K562 (cell line): Measurements from ENCODE around the gene GLB1L3. TPM values are rescaled to one million over a fixed set of nuclear protein-coding genes. Genes with fewer than 3 reads are reported as not detected.

Experiments
- BMI1 ChIP-seq: fragments of 150-350 bp; IDR thresholded peaks from 2 replicates; pipeline ENCODE4 v1.6.1; 2014; ENCODE audit warnings: low read length
- CBX3 ChIP-seq, 2 experiments: IDR thresholded peaks; 1 replicate in 1 of 2; 2 replicates in 1 of 2; pipeline ENCODE4 v1.6.1; 2012; ENCODE audit warnings: inconsistent platforms in 2 of 2, low read length in 2 of 2, borderline replicate concordance in 1 of 2, control low read depth in 1 of 2
- EP300 ChIP-seq: IDR thresholded peaks from 2 replicates; pipeline ENCODE4 v1.6.1; 2012; ENCODE audit warnings: low read length, improper control_type of control experiment
- GTF2A2 ChIP-seq: IDR thresholded peaks from 2 replicates; pipeline ENCODE4 v1.6.1; 2016; ENCODE audit warnings: mild to moderate bottlenecking, missing genetic modification characterization, missing compliant biosample characterization
- HNRNPLL ChIP-seq: fragments of 200-400 bp; formaldehyde crosslinking; IDR thresholded peaks from 2 replicates; pipeline ENCODE4 v1.6.1; 2017; ENCODE audit warnings: low read length, low read depth, mild to moderate bottlenecking; ENCODE audit not compliant: poor library complexity, severe bottlenecking
- LCOR ChIP-seq: sonication (generic); formaldehyde crosslinking; IDR thresholded peaks from 2 replicates; pipeline ENCODE4 v1.8.0; 2022; ENCODE audit warnings: mild to moderate bottlenecking, missing genetic modification reagents
- PHF8 ChIP-seq: fragments of 200-600 bp; sonication (generic); IDR thresholded peaks from 2 replicates; pipeline ENCODE4 v1.6.1; 2012; ENCODE audit warnings: mixed run types, mild to moderate bottlenecking, inconsistent platforms, low read length, moderate library complexity, borderline replicate concordance
- POLR2AphosphoS2 ChIP-seq: IDR thresholded peaks from 2 replicates; pipeline ENCODE4 v1.6.1; 2012; ENCODE audit warnings: low read length, improper control_type of control experiment
- SIN3A ChIP-seq, 2 experiments: fragments of 150-350 bp in 1 of 2; IDR thresholded peaks; 2 replicates each; pipeline ENCODE4 v1.6.1; 2011 to 2016; ENCODE audit warnings: borderline replicate concordance in 2 of 2, low read depth in 2 of 2, low read length in 2 of 2, mild to moderate bottlenecking in 2 of 2, moderate library complexity in 2 of 2; ENCODE audit not compliant: control insufficient read depth in 1 of 2
- SMARCC2 ChIP-seq: fragments of 450-650 bp; IDR thresholded peaks from 2 replicates; pipeline ENCODE4 v1.6.1; 2017; ENCODE audit warnings: antibody characterized with exemption, moderate library complexity, mild to moderate bottlenecking, low read depth
- SP2 ChIP-seq: IDR thresholded peaks from 2 replicates; pipeline ENCODE4 v1.6.1; 2011; ENCODE audit warnings: mild to moderate bottlenecking, low read depth, low read length, moderate library complexity; ENCODE audit not compliant: poor library complexity, severe bottlenecking; ENCODE audit errors: extremely low read depth
- STAT5B ChIP-seq: fragments of 250-450 bp; sonication (Bioruptor Pico); IDR thresholded peaks from 2 replicates; pipeline ENCODE4 v1.8.0; 2021; ENCODE audit warnings: mild to moderate bottlenecking, inconsistent platforms
- ZBTB1 ChIP-seq: sonication (generic); formaldehyde crosslinking; IDR thresholded peaks from 2 replicates; pipeline ENCODE4 v1.8.1; 2023; ENCODE audit warnings: missing genetic modification reagents, low read depth, mild to moderate bottlenecking, borderline replicate concordance
- ZKSCAN1 ChIP-seq: fragments of 150-350 bp; IDR thresholded peaks from 2 replicates; pipeline ENCODE4 v1.6.1; 2016; ENCODE audit warnings: low read depth, low read length
- ZNF3 ChIP-seq: fragments of 250-450 bp; sonication (Bioruptor Pico); IDR thresholded peaks from 2 replicates; pipeline ENCODE4 v1.5.0; 2021; ENCODE audit warnings: mild to moderate bottlenecking, moderate library complexity
- ZNF408 ChIP-seq: fragments of 250-450 bp; sonication (Bioruptor Pico); IDR thresholded peaks from 2 replicates; pipeline ENCODE4 v1.4.0; 2020; ENCODE audit warnings: low read depth, mild to moderate bottlenecking, moderate library complexity
- ZNF707 ChIP-seq: fragments of 250-450 bp; sonication (Bioruptor Pico); conservative IDR thresholded peaks from 2 replicates; pipeline ENCODE4 v1.8.0; 2022; ENCODE audit warnings: inconsistent platforms, mild to moderate bottlenecking, moderate library complexity
- polyA plus RNA-seq, 8 experiments: library from polyadenylated mRNA; depleted of rRNA in 4 of 8; stranded (reverse) in 5 of 8; unstranded in 3 of 8; fragments of >200 nt; fragmentation: Nextera tagmentation in 2 of 8; fragmentation: Illumina TruSeq in 1 of 8; extraction: Ambion mirVana in 2 of 8; extraction: Trizol in 1 of 8; gene quantifications; 2 replicates each; pipeline versions ENCODE4 v1.2.1 to v1.2.3, GENCODE V29; 2011 to 2014; ENCODE audit warnings: inconsistent platforms in 1 of 8, missing spikeins in 1 of 8
- total RNA-seq, 7 experiments: library from RNA; depleted of rRNA in 6 of 7; stranded (reverse); fragments of >200 nt in 6 of 7; fragmentation: Illumina TruSeq in 2 of 7; extraction: Trizol in 2 of 7; gene quantifications; 2 replicates each; pipeline versions ENCODE4 v1.2.1 to v1.2.3, GENCODE V29; 2011 to 2021; ENCODE audit warnings: low replicate concordance in 1 of 7
- TF ChIP-seq, protein P1 (sequence below): sonication (generic); formaldehyde crosslinking; IDR thresholded peaks from 2 replicates; pipeline ENCODE4 v1.8.0; 2022; ENCODE audit warnings: mild to moderate bottlenecking, missing genetic modification reagents
- TF ChIP-seq, protein P2 (sequence below), 2 experiments: IDR thresholded peaks; 2 replicates each; pipeline ENCODE4 v1.6.1; 2011; ENCODE audit warnings: borderline replicate concordance in 1 of 2, control low read depth in 1 of 2, low read depth in 1 of 2, low read length in 1 of 2, mild to moderate bottlenecking in 1 of 2, mixed read lengths in 1 of 2, moderate library complexity in 1 of 2; ENCODE audit not compliant: insufficient read depth in 1 of 2, insufficient read length in 1 of 2, poor library complexity in 1 of 2, severe bottlenecking in 1 of 2; ENCODE audit errors: extremely low read depth in 1 of 2

GLB1L3 gene
- total and polyA plus RNA-seq, 9 of the 15 experiments (the other 6 are each of a cell fraction or from before 2014, with no cell fraction given), result 0.18 to 3.3 (median 0.49) TPM

- TF ChIP-seq, protein P1, sequence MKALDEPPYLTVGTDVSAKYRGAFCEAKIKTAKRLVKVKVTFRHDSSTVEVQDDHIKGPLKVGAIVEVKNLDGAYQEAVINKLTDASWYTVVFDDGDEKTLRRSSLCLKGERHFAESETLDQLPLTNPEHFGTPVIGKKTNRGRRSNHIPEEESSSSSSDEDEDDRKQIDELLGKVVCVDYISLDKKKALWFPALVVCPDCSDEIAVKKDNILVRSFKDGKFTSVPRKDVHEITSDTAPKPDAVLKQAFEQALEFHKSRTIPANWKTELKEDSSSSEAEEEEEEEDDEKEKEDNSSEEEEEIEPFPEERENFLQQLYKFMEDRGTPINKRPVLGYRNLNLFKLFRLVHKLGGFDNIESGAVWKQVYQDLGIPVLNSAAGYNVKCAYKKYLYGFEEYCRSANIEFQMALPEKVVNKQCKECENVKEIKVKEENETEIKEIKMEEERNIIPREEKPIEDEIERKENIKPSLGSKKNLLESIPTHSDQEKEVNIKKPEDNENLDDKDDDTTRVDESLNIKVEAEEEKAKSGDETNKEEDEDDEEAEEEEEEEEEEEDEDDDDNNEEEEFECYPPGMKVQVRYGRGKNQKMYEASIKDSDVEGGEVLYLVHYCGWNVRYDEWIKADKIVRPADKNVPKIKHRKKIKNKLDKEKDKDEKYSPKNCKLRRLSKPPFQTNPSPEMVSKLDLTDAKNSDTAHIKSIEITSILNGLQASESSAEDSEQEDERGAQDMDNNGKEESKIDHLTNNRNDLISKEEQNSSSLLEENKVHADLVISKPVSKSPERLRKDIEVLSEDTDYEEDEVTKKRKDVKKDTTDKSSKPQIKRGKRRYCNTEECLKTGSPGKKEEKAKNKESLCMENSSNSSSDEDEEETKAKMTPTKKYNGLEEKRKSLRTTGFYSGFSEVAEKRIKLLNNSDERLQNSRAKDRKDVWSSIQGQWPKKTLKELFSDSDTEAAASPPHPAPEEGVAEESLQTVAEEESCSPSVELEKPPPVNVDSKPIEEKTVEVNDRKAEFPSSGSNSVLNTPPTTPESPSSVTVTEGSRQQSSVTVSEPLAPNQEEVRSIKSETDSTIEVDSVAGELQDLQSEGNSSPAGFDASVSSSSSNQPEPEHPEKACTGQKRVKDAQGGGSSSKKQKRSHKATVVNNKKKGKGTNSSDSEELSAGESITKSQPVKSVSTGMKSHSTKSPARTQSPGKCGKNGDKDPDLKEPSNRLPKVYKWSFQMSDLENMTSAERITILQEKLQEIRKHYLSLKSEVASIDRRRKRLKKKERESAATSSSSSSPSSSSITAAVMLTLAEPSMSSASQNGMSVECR (CRISPR knock-in tag), result no peak
- TF ChIP-seq ZNF707 (no peak), BMI1 (no peak), EP300 (no peak), SP2 (no peak), ZNF3 (CRISPR knock-in tag) (no peak), ZKSCAN1 (no peak), SIN3A (IDR thresholded peaks at IDR 0.05; ENCODE audit: borderline replicate concordance in 2 of 2, control insufficient read depth in 1 of 2, low read depth in 2 of 2, low read length in 2 of 2) (no peak), ZBTB1 (no peak), SMARCC2 (peak; percentile 74; the same call in 1 of the 2 replicates), LCOR (CRISPR knock-in tag) (no peak), POLR2AphosphoS2 (no peak), STAT5B (CRISPR knock-in tag) (no peak), ZNF408 (CRISPR knock-in tag) (no peak), PHF8 (no peak), CBX3 (IDR thresholded peaks at IDR 0.05; ENCODE audit: borderline replicate concordance in 1 of 2, low read length in 2 of 2) (no peak), HNRNPLL (no peak), GTF2A2 (tag) (no peak)
- TF ChIP-seq, protein P2, sequence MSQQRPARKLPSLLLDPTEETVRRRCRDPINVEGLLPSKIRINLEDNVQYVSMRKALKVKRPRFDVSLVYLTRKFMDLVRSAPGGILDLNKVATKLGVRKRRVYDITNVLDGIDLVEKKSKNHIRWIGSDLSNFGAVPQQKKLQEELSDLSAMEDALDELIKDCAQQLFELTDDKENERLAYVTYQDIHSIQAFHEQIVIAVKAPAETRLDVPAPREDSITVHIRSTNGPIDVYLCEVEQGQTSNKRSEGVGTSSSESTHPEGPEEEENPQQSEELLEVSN (IDR thresholded peaks at IDR 0.05; ENCODE audit: borderline replicate concordance in 1 of 2, extremely low read depth in 1 of 2, insufficient read depth in 1 of 2, insufficient read length in 1 of 2, low read depth in 1 of 2, low read length in 1 of 2, poor library complexity in 1 of 2, severe bottlenecking in 1 of 2), result no peak
Measured at GRCh38 chr11:134355136-134355535, 79.0 kb downstream of the GLB1L3 start (continued).
